WTC11 (cell line): ENCODE measurements around the gene MAN1B1. TPM values are rescaled to one million over a fixed set of nuclear protein-coding genes. Genes with fewer than 3 reads are reported as not detected.

Source experiments
- ATAC-seq: fragments of 200-7000 bp; cut with Tn5 transposase; 2 replicates; pipeline ENCODE4 v1.10.0; 2021; ENCODE audit warnings: mild to moderate bottlenecking, moderate library complexity
- CTCF ChIA-PET: fragments of 300-600 bp; sonication (Branson Sonifier 250); formaldehyde crosslinking; loops from one replicate; lab custom pipeline; 2021; ENCODE audit warnings: antibody characterized with exemption; lab: Charles Lee
- POLR2A ChIA-PET: fragments of 350-600 bp; sonication (Branson Sonifier 250); formaldehyde crosslinking; loops from one replicate; lab custom pipeline; 2021; ENCODE audit warnings: antibody characterized with exemption; lab: Charles Lee
- DNase-seq: peaks from one replicate; pipeline ENCODE4 v3.0.0; 2021; ENCODE audit warnings: low spot score
- H3K27ac Mint-ChIP-seq: 2 replicates; pipeline ENCODE4 v1.8.0; 2021; ENCODE audit warnings: mixed read lengths
- H3K27me3 Mint-ChIP-seq: 2 replicates; pipeline ENCODE4 v1.8.0; 2021; ENCODE audit warnings: low read depth, mild to moderate bottlenecking, moderate library complexity, mixed read lengths
- H3K36me3 Mint-ChIP-seq: 2 replicates; pipeline ENCODE4 v1.8.0; 2021; ENCODE audit warnings: mixed read lengths
- H3K4me1 Mint-ChIP-seq: 2 replicates; pipeline ENCODE4 v1.8.0; 2022; ENCODE audit warnings: mixed read lengths
- H3K4me3 Mint-ChIP-seq: 2 replicates; pipeline ENCODE4 v1.8.0; 2021; ENCODE audit warnings: mild to moderate bottlenecking, moderate library complexity, mixed read lengths
- H3K9me3 Mint-ChIP-seq: 2 replicates; pipeline ENCODE4 v1.8.0; 2021; ENCODE audit warnings: mixed read lengths
- AFF4 ChIP-seq: sonication (generic); formaldehyde crosslinking; IDR thresholded peaks from 2 replicates; pipeline ENCODE4 v1.8.1; 2023; ENCODE audit warnings: mild to moderate bottlenecking, missing genetic modification reagents, borderline replicate concordance
- E2F1 ChIP-seq: sonication (generic); formaldehyde crosslinking; IDR thresholded peaks from 2 replicates; pipeline ENCODE4 v1.8.0; 2022; ENCODE audit warnings: mild to moderate bottlenecking, missing genetic modification reagents
- ELF4 ChIP-seq: sonication (generic); formaldehyde crosslinking; IDR thresholded peaks from 2 replicates; pipeline ENCODE4 v1.8.1; 2022; ENCODE audit warnings: low read depth, mild to moderate bottlenecking, moderate library complexity, missing genetic modification reagents
- ERG ChIP-seq: fragments of 250-450 bp; sonication (Bioruptor Pico); IDR thresholded peaks from 2 replicates; pipeline ENCODE4 v1.8.0; 2021; ENCODE audit warnings: mild to moderate bottlenecking
- FOXP4 ChIP-seq: sonication (generic); formaldehyde crosslinking; IDR thresholded peaks from 2 replicates; pipeline ENCODE4 v1.8.0; 2022; ENCODE audit warnings: mild to moderate bottlenecking, missing genetic modification reagents
- JAZF1 ChIP-seq: fragments of 250-450 bp; sonication (Bioruptor Pico); IDR thresholded peaks from 2 replicates; pipeline ENCODE4 v1.9.0; 2021; ENCODE audit warnings: moderate library complexity, mild to moderate bottlenecking, inconsistent platforms
- NFE2L1 ChIP-seq: sonication (generic); formaldehyde crosslinking; IDR thresholded peaks from 2 replicates; pipeline ENCODE4 v1.8.1; 2023; ENCODE audit warnings: missing genetic modification reagents
- PRDM15 ChIP-seq: sonication (generic); formaldehyde crosslinking; IDR thresholded peaks from 2 replicates; pipeline ENCODE4 v1.8.0; 2022; ENCODE audit warnings: missing genetic modification reagents
- SMAD4 ChIP-seq: sonication (generic); formaldehyde crosslinking; IDR thresholded peaks from 2 replicates; pipeline ENCODE4 v1.8.0; 2022; ENCODE audit warnings: mild to moderate bottlenecking, missing genetic modification reagents
- TCF7 ChIP-seq: sonication (generic); formaldehyde crosslinking; IDR thresholded peaks from 2 replicates; pipeline ENCODE4 v1.8.0; 2022; ENCODE audit warnings: mild to moderate bottlenecking, low read depth, missing genetic modification reagents, moderate library complexity
- ZNF263 ChIP-seq: sonication (generic); formaldehyde crosslinking; IDR thresholded peaks from 2 replicates; pipeline ENCODE4 v1.8.1; 2022; ENCODE audit warnings: low read depth, mild to moderate bottlenecking, moderate library complexity, missing genetic modification reagents
- ZNF396 ChIP-seq: fragments of 250-450 bp; sonication (Bioruptor Pico); IDR thresholded peaks from 2 replicates; pipeline ENCODE4 v1.8.0; 2021; ENCODE audit warnings: mild to moderate bottlenecking, moderate library complexity, borderline replicate concordance
- ZNF423 ChIP-seq: fragments of 250-450 bp; sonication (Bioruptor Pico); IDR thresholded peaks from 2 replicates; pipeline ENCODE4 v2.1.2; 2022; ENCODE audit warnings: mild to moderate bottlenecking, moderate library complexity
- total RNA-seq: library from RNA; stranded (reverse); gene quantifications from 3 replicates; pipeline ENCODE4 v1.2.3, GENCODE V29; 2021

MAN1B1 gene
- total RNA-seq, 1 experiment from 2014 or later: 57.1 TPM

- TF ChIP-seq AFF4: no peak
- no peak for TF ChIP-seq E2F1
- TF ChIP-seq NFE2L1 (CRISPR knock-in tag): no peak
- TF ChIP-seq SMAD4 (CRISPR knock-in tag): no peak
- TF ChIP-seq JAZF1 (CRISPR knock-in tag): no peak
- TF ChIP-seq, all 79 proteins: peak for 0
Measured at GRCh38 chr9:137107312-137107921, 20.6 kb downstream of the MAN1B1 start (continued).

- H3K4me3 Mint-ChIP-seq: no peak overlapping the region
- H3K27me3 Mint-ChIP-seq: peaks cover 2% of the 10 kb centered on the region; the same call in 1 of the 2 replicates
- TF ChIP-seq ZNF396: no peak
- no peak for TF ChIP-seq ZNF263 (CRISPR knock-in tag)
- no peak for TF ChIP-seq PRDM15 (CRISPR knock-in tag)
- no peak for TF ChIP-seq TCF7 (CRISPR knock-in tag)
- no peak for TF ChIP-seq FOXP4 (CRISPR knock-in tag)
- TF ChIP-seq ELF4 (CRISPR knock-in tag): no peak
- TF ChIP-seq ERG (CRISPR knock-in tag): no peak
- TF ChIP-seq ZNF423 (CRISPR knock-in tag): no peak
- no peak for TF ChIP-seq AFF4
- ATAC-seq (no peak), DNase-seq (no peak)
- H3K4me1 Mint-ChIP-seq: no peaks in the 10 kb centered on the region
- H3K36me3 Mint-ChIP-seq: 0 out of 2 replicates have a peak, but pooled peaks cover 7% of the 10 kb centered on the region
- H3K27ac Mint-ChIP-seq: no peak overlapping the region
- CTCF ChIA-PET: interaction anchor here (0.6 to 2.0 kb wide), 3 partner anchors 40 to 443 kb away, joined by 3 to 8 read pairs (median 4); no protein-coding TSS in a partner anchor
- POLR2A ChIA-PET: no interaction called here
- no peaks in the 10 kb centered on the region for H3K9me3 Mint-ChIP-seq
Measured at GRCh38 chr9:137107982-137108381, 21.2 kb downstream of the MAN1B1 start.
